DOHH2 (cell line): ENCODE data around the gene CDC42EP1.

Source experiments
- CTCF ChIP-seq: fragments of 200-600 bp; sonication (generic); IDR thresholded peaks from one replicate; pipeline ENCODE4 v1.5.1; 2014; ENCODE audit warnings: antibody characterized with exemption, mild to moderate bottlenecking, low read depth, low read length; ENCODE audit not compliant: poor library complexity, severe bottlenecking
- EZH2phosphoT487 ChIP-seq: fragments of 200-600 bp; sonication (generic); IDR thresholded peaks from 2 replicates; pipeline ENCODE4 v1.6.1; 2017; ENCODE audit warnings: borderline replicate concordance, mild to moderate bottlenecking, antibody characterized with exemption, low read length, moderate library complexity, mixed read lengths

GRCh38 chr22:37552524-37553163, 7.6 kb upstream of the CDC42EP1 start:
- no peak for TF ChIP-seq CTCF
- TF ChIP-seq EZH2phosphoT487, result no peak
